Stimulated activated CD4-positive, alpha-beta T cell treated with anti-CD3 and anti-CD28 coated beads, Interleukin-1b, Interleukin-23, amount 100 ng/mL, for 1 hour (primary cell): ENCODE results near the gene ZNF784.

Experiments used
- DNase-seq, 2 donors: peaks; one replicate each; pipeline ENCODE4 v3.0.0-alpha.2; 2020; ENCODE audit warnings: low read depth in 2 of 2

The ZNF784 gene

DNA sequence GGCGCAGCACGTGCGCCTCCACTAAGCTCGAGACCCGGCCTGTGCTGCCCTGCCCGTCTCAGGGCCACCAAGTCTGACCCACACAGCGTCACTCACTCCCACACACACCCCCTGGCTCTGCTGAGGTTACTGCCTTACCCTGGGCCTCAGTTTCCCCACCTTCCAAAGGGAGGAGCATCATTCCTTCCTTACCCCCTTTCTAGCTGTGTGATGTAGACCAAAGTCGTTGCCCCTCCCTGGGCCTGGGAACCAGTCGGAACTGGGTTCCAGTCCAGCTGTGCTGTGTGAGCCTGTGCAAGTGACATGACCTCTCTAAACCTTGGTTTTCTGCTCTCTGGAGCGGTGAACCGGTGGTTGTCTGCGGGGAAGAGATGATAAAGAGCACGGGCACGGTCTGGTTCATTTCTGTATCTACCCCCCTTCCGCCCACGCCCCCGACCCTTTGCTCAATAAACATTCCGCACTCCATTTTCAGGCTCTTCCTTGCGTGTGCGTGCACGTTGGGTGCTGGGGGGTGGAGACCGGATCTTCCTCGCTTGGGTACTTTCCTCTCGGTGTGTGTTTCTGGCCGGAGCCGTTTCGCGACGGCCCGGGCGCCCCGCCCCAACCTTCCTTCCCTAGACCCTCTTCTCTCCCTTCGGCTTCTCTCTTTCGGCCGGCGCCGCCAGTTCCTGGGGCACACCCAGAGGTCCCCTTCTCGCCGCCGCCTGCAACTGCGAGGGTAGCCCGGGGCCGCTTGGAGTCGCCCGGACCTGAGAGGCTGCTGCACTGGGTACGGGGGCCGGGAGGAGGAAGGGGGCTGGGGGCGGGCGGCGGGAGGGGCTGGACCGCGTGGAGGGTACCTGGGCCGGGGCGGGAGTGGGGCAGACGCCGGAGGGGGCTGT, 18.9 kb upstream of the ZNF784 start, which contains the start of gene ZNF581:
Gene ZNF581 (plus strand): TSS at position 647 of the 884 bp plus-strand sequence. CDS start 923 bp downstream, outside the sequence.
- DNase-seq, result peak; percentile 44 to 71

DNA sequence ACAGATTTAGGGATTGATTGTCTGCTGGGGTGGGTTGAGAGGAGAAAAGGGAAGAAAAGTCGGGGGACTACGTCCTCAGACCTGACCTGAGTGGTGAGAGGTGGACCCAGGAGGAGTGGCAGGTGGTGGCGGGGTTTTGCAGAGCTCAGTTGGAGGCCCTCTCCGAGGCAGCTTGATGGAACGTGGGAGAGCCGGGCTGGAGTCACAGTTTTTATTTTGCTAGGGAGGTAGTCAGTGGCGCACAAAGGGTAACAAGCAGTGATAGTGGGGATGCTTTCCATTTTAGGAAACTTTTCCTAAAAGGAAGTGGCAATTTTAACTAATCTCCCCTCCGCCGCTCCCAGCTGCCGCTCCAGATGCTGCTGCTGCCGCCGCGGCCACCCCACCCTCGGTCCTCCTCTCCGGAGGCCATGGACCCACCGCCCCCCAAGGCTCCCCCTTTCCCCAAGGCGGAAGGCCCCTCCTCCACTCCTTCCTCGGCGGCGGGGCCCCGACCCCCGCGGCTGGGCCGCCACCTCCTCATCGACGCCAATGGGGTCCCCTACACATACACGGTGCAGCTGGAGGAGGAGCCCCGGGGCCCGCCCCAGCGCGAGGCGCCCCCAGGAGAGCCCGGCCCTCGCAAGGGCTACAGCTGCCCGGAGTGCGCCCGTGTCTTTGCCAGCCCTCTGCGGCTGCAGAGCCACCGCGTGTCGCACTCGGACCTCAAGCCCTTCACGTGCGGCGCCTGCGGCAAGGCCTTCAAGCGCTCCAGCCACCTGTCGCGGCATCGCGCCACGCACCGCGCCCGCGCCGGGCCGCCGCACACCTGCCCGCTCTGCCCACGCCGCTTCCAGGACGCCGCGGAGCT, 18.0 kb upstream of the ZNF784 start:
- no peak for DNase-seq

DNA sequence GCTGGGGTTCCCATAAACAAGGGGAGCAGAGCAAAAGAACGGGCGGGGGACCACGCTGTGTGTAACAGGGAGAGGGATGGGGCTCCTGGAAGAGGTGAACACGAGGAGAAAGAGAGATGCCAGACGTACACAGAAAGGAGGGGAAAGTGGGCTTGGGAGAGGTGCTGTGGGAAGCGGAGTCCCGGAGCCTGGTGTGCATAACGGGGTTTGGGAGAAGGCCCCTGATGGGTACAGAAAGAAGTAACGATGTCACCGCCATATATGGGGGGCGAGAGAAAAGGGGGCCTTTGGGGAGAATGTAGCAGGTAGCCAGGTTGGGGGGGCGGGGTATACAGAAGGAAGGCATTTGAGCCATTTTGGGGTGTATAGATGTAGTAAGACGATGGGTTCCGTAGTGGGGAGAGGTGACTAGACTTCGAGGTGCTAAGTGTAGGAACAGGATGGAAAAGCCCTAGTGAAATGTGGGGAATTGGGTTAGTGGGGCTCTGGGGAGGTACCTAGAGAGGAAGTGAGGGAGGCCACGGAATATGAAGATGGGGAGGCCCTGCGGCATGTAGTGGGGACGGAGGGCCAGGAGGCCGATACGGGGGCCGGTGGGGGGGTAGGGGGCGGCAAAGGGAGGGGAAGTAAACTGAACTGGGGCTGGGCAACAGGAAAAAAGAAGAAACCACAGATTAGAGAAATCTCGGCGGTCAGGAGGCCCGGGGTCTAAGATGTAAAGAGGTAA, 17.2 kb upstream of the ZNF784 start:
- DNase-seq, result no peak

DNA sequence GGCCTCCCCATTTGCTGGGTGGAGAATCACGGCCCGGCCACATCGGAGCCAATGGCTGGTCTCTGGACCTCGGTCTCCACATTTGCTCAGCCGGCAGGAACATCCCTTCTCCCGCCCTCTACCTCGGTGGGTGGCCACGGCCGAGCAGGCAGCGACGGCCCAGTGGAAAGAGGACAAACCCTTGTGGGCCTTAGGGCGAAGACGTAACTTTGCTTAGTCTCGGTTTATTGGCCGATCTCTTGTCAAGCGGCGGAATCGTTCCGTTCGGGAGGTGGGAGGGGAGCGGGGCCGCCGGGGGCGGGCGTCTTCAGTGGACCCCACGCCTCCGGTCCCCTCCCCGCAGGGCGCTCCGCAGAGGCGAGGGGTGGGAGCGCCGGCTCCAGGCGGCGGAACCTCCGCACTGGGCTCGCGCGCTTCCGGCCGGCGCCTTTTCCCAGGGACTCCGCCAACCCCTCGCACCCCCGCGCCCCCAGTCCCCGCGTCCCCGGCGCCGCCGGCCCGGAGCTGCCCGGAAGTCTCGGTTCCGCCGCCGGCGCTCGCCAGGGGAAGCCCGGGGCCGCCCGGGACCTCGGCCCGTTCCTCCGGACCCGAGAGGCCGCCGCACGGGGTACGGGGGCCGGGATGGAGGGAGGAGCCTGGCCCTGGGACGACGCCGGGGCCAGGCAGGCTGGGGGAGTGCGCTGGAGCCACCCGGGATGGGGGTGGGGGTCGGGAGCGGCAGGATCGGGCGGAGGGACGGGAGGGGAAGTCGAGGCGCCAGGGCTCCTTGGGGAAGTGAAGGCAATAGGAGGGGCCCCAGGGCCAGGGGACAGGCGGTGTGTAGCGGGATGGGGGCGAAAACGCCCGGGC, 16.4 kb upstream of the ZNF784 start, which contains the start of gene ZNF580:
Gene ZNF580 (plus strand): TSS at position 426 of the 849 bp plus-strand sequence. CDS start 1,507 bp downstream, outside the sequence.
- DNase-seq, result peak; percentile 22 to 53

DNA sequence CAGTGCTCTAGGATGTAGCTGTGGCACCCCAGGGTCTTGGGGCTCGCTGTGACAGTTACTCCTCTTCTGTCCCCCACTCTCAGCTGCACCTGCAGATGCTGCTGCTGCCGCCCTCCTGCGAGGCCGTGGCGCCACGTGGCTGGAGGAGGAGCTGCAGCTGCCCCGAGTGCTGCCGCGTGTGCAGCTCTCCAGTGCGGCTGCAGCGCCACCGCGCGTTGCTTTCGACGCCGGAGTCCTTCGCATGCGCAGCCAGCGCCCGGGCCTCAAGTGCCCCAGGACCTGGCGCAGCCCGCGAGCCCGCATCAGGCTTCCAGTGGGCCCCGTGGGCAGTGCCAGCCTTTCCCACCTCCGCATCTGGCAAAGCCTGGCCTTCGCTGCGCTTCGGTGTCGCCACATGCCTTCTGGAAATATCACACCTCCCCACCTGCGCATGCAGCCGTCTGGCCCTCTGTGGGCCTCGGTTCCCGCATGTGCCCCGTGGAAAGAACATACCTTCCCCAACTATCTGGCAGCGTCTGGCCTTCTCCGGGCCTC, 15.7 kb upstream of the ZNF784 start:
- DNase-seq, result peak in 1 of 2 donors; percentile 34

DNA sequence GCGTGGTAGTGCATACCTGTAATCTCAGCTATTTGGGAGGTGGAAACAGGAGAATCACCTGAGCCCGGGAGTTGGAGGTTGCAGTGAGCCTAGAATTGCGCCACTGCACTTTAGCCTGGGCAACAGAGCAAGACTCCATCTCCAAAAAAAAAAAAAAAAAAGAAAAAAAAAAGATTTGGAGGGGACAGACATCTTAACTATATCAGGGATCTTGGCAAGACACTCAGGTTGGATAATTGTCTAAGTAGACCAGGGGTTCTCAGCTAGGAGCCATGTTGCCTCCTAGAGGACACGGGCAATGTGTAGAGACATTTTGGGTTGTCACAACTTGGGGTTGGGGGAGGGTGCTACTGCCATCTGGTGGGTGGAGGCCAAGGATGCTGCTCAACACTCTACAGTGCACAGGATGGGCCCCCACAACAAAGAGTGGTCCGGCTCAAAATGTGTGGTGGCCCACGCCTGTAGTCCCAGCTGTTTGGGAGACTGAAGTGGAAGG, 14.5 kb upstream of the ZNF784 start:
- no peak for DNase-seq

DNA sequence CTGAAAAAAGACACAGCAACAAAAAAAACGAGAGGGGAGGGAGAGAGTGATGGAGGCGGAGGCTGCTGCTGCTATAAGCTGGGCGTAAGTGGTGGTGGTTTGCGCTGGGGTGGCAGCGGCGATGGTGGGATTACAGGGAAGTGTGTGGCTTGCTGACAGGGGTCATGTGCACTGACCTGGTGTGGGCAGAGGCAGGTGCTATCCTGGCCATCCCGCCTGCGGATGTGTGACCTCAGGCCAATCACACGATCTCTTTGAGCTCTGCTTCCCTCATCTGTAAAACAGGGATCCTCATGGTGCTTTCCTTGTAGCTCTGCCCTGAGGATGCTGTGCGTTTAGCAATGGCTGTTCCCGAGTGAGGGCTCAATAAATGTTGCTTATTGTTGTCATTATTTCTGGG, 13.2 kb upstream of the ZNF784 start:
- DNase-seq, result no peak

DNA sequence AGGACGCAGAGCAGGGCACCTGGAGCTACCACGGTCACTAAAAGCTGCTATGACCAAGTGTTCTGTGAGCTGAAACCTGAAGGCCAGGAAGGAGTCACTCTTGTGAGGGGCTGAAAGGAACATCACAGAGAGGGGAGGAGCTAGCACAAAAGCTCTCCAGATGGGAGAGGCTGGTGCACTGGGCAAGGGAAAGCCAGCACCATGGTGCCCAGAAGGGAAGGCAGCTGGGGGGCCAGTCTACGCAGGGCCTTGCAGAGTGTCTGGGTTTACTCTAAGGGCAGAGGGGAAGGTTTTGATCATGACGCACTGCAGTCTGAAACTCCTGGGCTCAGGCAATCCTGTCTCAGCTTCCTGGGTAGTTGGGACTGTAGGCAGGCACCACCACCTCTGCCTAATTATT, 12.4 kb upstream of the ZNF784 start:
- DNase-seq, result no peak

DNA sequence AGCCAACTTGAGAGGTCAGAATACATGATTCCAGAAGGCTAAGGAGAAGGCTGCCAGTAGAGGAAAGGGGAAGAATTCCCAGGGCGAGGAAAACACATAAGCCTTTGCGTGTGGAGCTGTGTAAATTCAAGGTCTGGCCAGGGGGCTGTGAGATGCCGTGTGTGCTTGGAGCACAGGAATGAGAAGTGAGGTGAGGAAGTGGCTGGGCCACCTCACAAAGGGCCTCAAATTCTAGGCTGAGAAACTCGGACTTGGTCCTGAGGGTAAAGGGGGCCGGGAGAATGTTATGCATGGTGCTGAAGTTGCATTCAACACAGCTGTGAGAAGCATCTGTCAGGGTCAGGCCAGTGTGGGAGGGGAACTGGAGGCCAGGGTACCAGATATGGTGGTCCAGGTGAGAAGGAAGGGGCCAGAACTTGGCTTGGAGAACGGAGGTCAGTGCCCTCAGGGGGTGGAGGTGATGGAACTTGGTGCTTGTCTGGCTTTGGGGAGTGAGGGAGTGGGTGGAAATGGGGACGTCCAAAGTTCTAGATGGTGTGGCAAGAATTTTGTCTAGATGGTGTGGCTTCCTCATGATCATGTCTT, 11.6 kb upstream of the ZNF784 start:
- no peak for DNase-seq

DNA sequence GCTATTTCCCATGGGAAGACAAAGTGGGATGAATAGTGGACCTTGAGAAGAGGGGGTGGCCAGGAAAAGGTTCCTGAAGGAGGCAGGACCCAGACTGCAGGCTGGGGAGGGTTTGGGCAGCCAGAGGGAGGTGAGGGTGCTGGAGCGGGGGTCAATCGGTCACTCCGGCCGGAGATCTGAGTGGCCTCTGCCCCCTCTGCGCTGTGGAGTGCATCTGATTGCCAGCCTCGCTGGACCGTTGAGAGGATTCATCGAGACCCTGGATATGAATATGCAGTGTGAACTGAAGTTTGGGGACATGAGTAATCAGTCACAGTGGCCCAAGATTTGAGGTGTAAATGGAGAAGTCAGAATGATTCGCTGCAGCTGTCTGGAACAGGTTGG, 11.0 kb upstream of the ZNF784 start:
- DNase-seq, result no peak

DNA sequence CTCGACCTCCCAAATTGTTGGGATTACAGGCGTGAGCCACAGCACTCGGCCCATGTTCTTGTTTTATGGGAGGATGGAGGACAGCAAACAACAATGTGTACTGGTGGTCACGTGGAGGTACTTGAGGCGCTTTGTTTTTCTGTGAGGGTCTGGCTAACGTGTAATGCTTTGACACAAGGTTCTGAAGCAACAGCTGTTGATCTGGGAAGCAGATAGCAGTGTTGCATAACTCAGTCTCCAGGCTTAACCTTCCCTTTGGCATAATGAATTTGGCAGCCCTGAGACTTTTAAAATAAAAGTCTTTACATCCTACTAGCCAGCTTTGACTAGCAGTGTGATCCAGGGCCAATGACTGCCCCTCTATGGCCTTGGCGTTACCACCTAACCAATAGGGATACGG, 9.5 kb upstream of the ZNF784 start:
- DNase-seq, result no peak

DNA sequence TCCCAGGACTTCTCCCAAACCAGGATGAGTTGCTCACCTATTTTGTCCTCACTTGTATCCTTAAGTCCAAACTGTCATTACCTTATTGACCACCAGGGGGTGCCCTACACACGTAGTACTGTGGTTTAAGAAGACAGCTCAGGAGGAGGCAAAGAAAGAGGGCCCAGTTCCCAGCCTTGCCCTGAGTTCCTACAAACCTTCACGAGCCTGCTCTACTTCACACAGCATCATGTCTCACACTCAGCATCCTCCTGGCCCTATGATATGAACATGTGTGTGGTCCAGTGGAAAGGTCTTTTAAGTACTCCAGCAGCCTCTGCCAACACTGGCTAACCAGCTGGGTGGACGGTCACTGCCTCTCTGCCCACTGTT, 8.1 kb upstream of the ZNF784 start:
- peak; percentile 80 to 85 for DNase-seq

DNA sequence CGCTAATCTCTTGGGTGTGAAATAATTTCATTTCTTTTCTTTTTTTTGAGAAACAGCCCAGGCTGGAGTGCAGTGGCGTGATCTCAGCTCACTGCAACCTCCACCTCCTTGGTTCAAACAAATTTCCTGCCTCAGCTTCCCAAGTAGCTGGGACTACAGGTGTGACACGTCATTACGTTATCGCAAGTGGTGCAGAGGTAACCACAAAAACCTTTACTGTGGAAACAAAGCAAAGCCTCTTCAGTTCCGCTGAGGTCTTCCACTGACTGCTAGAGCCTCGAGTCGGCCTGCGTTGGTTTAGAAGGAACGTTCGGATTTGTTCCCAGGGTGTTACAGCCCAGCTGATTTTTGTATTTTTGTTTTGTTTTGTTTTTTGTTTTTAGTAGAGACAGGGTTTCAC, 2.0 kb upstream of the ZNF784 start:
- DNase-seq, result no peak

DNA sequence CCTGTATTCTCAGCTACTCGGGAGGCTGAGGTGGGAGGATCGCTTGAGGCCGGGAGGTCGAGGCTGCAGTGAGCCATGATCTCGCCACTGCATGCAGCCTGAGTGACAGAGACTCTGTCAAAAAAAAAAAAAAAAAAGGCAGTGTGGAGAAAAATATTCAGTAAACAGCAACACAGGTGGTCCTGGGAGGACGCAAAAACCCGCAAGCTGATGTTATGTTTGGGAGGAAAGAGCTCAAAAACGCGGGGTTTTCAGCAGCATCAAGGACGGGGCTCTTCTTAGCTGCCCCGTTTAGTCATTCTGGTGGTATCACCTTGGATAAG, 599 bp upstream of the ZNF784 start:
- no peak for DNase-seq

DNA sequence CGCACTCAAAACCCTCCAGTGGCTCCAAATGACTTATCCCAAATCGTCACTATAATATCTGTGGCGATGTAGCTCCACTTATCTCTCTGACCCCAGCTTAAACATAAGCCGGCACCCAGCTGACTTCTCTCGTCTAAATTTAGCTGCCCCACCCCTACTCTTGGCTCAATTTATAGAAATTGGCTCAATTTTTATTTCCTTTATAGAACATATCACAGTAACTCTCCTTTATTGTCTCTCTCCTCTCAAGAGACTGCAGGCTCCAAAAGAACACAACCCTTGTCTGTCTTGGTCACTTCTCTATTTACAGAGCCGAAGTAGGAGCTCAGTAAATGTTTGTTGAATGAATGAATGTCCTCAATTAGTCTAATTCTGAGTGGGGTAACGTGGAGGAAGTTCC, 805 bp downstream of the ZNF784 start:
- no peak for DNase-seq

DNA sequence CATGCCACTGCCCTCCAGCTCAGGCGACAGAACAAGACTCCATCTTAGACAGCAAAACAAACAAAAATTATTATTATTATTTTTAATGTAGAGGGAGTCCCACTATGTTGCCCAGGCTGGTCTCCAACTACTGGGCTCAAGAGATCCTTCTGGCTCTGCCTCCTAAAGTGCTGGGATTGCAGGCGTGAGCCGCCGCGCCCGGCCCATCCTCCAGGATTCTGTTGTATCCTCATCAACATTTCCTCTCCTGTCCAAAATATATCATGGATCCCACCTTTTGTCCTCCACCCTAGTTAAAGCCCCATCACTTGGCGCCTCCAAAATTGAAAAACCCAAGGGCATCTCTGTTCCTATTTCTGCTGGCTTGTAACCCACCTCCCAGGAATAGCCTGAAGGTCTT, 1.2 kb downstream of the ZNF784 start:
- DNase-seq, result no peak

DNA sequence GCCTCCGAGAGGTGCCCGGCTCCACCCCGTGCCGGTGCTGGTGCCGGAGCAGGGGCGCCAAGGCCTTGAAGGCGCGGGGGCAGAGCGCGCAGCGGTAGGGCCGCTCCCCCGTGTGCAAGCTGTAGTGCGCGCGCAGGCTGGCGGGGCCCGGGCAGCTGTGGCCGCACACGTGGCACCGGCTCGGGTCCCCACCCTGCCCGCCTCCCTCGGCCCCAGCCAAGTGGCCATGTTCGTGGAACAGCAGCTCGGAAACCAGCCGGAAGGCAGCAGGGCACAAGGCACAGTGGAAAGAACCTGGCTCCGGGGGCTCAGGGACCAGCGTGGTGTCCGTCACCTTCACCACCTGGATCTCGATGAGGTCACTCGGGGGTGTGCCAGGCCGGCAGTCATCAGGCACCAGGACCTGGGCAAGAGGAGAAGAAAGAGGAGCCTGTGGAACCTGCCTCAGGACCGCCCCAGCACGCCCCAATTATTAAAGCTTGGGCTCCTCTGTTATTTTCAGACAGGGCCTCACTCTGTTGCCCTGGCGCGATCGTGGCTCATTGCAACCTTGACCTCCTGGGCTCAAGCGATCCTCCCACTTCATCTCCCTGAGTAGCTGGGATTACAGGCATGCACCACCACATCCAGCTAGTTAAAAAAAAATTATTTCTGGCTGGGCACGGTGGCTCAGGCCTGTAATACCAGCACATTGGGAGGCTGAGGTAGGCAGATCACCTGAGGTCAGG, 2.0 kb downstream of the ZNF784 start:
- no peak for DNase-seq

DNA sequence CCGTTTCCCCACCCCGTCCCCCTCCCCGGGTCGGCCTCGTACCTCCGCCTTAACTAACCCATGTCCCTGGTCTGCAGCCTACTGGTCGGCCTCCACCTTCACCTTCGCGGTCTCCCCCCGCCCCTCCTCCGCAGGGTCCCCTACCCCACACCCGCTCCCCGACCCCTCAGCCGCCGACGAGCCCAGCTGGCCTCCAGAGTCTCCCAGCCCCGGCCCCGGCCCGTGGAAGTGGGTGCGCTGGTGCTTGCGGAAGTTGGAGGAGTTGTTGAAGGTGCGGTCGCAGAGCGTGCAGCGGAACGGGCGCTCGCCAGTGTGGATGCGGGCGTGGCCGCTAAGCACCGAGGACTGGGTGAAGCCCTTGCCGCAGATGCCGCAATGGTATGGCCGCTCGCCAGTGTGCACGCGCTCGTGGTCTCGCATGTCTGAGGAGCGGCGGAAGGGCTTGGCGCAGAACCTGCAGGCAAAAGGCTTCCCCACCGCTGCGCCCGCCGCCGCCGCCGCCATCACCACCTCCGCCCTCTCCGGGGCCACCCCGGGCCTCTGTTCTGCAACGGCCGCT, 2.6 kb downstream of the ZNF784 start:
- DNase-seq, result no peak

DNA sequence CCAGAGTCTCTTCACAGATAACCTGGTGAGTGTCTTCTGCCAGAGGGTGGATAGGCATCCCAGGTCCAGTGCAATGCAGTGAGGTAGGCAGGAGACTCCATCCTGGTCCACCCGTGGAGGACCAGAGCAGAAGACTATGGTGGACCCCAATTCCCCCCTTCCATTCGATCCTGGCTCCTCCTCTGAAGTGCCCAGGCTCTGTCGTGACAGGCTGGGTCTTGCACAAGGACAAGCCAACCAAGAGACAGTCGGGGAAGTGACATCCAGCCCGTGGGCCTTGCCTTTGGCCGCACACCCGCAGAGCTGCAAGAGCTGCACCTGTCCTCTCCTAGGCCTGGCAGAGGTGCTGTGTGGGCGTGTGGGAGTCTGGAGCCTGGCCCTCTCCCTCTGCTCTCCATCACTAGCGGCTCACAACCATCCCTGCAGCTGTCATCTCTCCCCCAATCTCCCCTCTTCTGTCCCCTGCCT, 3.1 kb downstream of the ZNF784 start:
- no peak for DNase-seq
